GM20431 (cell line): ENCODE results near the gene MRPL48.
"Not testable (repeated sequence)": the region's sequence is repeated elsewhere in the genome, so short reads cannot be mapped to it uniquely, and the experiment has no call there.

ENCODE experiments used
- in situ Hi-C: fragments of 300-500 bp; cut with MseI, MboI; formaldehyde crosslinking; loops from one replicate; pipeline ENCODE4 v1.15.0; 2020; ENCODE audit warnings: low sequenced_read_pairs; ENCODE audit not compliant: unreplicated experiment

Gene MRPL48

DNA sequence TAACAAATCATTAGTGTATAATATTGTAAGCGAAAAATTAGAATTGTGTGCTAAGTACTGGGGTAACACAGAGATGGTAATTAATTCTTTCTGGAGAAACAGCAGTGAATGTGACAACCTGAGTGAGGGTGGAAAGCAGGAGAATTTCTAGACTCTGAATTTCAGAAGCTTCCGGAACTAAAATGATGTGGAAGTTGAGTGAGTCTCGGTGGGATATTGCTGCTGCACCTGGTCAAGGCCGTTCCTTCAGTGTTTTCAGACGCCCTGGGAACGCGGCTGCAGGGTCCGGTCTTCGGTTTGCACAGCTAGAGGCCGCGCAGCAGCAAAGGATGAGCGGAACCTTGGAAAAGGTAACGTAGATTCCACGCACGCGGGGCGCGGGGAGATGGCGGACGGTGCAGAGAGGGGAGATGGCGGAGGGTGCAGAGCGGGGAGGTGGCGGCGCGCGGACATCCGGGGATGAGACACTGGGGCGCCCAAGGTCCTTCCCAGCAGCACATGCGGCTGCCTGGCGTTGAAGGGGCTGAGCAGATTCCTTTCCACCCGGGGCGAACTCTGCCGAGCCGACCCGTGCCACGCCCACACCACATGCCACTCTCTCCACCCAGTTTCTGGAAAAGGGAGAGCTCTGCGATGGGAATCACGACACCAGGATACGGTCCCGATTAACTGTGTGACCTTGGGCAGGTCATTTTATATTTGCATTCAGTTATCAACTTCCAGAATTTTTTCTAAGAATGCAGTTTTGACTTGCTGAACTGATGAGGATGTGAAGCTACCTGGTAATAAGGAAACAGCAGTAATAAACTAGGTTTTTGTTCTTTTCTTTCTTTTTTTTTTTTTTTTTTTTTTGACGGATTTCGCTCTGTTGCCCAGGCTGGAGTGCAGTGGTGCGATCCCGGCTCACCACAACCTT is at the start of gene MRPL48:
TSS of gene MRPL48 (plus strand) at position 232 of the 916 bp plus-strand sequence. CDS start at position 330, 98 bp downstream.
- in situ Hi-C loops: no loop called here

DNA sequence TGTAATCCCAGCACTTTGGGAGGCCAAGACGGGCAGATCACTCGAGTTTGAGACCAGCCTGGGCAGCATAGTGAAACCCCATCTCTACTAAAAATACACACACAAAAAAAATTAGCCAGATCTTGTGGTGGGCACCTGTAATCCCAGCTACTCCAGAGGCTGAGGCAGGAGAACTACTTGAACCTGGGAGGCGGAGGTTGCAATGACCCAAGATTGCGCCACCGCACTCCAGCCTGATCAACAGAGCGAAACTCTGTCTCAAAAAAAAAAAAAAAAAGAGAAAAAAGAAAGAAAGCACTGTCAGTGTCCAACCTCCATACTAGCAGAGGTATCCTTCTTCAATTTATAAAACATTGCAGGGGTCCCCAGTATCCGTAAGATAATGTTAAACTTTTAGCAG is 44.6 kb upstream of the MRPL48 start:
- in situ Hi-C loops: no loop called here

DNA sequence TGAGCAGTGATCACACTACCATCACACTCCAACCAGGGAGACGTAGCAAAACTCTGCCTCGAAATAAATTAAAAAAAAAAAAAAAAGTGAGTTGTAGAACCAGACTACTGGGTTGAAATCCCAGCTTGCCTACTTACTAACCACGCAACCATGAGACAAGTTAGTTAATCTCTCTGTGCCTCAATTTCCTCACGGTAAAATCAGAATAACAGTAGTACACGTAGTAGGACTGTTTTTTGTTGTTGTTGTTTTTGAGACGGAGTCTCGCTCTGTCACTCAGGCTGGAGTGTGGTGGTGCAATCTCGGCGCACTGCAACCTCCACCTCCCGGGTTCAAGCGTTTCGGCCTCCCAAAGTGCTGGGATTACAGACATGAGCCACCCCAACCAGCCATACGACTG is 41.0 kb upstream of the MRPL48 start:
- in situ Hi-C loops: no loop called here

DNA sequence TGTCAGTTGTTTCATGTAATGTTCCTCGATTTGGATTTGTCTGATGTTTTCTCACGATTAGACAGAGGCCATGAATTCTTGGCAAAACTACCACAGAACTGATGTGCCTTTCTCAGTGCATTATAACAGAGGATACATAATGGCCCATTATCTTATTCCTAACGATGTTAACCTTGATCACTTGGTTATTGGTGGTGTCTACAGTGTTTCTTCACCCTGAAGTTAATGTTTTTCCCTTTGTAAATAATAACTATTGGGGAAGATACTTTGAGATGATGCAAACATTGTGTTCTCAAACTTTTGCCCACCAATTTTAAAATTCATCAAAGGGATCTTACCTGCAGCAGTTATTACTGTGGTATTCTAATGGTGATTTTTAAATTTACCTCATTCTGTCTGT is 39.9 kb upstream of the MRPL48 start:
- in situ Hi-C loops: no loop called here

DNA sequence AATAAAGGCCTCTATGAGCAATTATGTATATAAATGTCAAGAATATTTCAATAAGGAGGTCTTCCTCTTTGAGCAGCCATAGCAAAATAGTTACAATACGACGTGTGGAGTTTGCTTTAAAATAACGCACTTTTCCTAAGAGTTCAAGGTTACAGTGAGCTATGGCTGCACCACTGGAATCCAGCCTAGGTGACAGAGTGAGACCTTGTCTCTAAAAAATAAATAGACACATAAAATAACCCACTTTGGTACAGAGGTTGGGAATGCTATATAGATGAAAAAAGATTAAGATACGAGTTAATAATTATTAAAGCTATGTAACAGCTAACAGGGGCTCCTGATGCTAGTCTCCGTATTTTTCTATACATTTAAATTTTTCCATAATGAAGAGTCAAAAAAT is 39.4 kb upstream of the MRPL48 start:
- in situ Hi-C loops: no loop called here

DNA sequence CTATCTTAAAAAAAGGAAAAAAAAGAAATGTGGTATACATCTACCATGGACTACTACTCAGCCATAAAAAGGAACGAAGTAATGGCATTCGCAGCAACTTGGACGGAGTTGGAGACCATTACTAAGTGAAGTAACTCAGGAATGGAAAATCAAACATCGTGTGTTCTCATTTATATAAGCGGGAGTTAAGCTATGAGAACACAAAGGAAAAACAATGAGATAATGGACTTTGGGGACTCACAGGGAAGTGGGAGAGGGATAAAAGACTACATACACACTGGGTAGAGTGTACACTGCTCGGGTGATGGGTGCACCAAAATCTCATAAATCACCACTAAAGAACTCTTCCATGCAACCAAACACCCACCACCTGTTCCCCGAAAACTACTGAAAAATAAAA is 38.6 kb upstream of the MRPL48 start:
- in situ Hi-C loops: no loop called here

DNA sequence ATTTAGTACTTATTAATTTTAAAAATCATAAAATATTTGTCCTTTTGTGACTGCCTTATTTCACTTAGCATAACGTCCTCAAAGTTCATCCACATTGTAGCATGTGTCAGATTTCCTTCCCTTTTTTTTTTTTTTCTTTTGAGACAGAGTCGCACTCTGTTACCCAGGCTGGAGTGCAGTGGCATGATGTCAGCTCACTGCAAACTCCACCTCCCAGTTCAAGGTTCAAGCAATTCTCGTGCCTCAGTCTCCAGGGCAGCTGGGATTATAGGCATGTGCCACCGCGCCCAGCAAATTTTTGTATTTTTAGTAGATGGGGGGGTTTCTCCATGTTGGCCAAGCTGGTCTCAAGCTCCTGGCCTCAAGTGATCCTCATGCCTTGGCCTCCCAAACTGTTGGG is 37.4 kb upstream of the MRPL48 start:
- in situ Hi-C loops: no loop called here

DNA sequence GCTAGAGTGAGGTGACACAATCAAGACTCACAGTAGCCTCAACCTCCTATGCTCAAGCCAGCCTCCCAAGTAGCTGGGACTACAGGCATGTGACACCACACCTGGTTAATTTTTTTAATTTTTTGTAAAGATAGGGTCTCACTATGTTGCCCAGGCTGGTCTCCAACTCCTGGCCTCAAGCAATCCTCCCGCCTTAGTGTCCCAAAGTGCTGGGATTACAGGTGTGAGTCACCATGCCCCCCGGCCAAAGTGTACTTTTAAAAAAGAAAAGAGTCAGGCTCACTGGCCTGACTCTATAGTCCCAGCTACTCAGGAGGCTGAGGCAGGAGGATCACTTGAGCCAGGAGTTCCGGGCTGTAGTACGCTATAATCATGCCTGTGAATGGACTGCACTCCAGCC is 36.8 kb upstream of the MRPL48 start:
- in situ Hi-C loops: not testable (repeated sequence)

DNA sequence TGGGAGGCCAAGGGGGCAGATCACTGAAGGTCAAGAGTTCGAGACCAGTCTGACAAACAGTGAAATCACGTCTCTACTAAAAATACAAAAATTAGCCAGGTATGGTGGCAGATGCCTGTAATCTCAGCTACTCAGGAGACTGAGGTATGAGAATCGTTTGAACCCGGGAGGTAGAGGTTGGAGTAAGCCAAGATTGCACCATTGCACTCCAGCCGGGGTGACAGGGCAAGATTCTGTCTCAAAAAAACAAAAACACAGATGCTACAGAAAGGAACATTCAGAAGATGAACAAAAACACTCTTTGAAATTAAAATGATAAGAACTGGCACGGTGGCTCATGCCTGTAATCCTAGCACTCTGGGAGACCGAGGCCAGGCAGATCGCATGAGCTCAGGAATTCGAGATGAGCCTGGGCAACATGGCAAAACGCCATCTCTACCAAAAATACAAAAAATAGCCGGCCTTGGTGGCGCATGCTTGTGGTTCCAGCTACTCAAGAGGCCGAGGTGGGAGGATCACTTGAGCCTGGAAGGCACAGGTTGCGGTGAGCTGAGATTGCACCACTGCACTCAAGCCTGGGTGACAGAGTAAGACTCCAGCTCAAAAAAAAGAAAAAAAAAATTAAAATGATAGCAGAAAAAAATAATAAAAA is 35.3 kb upstream of the MRPL48 start:
- in situ Hi-C loops: no loop called here

DNA sequence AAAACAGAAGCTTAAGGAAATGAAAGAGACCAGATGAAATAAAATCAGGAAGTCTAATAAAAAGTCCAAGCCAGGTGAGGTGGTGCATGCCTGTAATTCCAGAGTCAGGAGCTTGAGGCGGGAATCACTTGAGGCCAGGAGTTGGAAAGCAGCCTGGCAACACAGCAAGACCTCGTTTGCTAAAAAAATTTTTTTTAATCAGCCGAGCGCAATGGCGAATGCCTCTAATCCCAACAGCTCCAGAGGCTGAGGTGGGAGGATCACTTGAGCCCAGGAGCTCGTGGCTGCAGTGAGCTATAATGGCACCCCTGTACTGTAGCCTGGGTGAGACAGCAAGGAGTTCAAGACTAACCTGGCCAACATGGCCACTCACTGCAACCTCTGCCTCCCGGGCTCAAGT is 34.8 kb upstream of the MRPL48 start:
- in situ Hi-C loops: no loop called here

DNA sequence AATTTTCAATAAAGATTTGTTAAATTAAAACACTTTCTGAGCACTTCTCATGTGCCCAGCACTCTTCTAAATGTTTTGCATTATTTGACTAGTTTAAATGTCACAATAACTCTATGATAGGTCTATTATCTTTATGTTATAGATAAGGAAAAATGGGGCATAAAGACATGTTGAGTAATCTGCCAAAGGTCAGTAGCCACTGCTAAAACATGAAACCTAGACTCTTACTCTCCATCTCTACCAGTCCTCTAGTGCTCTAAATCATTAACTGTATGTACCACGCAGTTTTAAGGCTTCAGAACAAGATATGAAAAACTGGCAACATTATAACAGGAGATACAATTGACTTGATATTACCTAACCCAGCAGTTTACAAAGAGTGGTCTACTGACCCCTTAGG is 33.7 kb upstream of the MRPL48 start:
- in situ Hi-C loops: no loop called here

DNA sequence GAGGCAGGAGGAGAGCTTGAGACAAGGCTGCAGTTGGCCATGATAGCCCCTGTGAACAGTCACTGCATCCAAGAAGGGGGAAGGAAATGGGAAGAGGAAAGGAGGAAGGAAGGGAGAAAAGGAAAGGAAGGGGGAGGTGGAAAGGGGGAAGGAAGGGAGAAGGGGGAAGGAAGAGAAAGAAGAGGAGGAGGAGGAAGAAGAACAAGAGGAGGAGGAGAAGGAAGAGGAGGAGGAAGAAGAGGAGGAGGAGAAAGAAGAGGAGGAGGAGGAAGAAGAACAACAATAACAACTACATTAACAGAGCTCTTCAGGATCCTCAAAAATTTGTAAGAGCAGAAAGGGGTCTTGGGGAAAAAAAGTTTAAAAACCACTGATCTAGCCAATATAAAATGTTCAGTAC is 32.0 kb upstream of the MRPL48 start:
- in situ Hi-C loops: no loop called here

DNA sequence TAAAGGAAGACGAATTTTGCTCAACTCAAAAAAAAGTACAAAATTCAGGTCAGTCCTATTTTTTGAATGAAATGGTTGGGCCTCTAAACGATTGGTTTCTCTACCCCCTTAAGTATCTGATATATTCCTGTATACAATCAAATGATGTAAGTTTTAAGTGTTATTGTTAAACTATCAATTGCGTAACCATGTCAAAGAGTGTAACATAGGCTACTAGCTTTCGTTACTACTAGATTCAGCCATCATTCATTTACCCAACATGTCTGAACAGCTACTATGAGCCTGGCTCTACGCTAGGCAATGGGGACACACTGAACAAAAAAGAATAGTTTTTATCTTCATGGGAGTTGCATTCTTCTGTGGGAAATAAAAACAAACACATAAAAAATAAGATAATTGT is 30.1 kb upstream of the MRPL48 start:
- in situ Hi-C loops: no loop called here

DNA sequence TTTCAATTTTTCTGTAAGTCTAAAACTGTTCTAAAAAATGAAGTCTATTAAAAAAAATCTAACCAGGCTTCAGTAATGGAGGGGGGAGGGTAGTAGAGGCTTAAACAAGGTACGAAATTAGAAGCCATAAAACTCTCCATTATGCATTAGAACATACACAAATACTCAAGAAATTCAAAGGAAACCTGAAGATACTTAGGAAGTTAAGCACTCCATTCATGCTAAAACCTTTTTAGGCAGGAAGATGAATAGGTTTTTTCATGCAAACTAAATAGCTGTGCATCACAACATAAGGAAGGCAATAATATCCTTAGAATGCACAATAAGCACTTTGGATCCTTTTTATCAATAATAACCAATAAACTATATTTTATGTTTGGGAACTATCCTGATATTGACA is 29.2 kb upstream of the MRPL48 start:
- in situ Hi-C loops: no loop called here

DNA sequence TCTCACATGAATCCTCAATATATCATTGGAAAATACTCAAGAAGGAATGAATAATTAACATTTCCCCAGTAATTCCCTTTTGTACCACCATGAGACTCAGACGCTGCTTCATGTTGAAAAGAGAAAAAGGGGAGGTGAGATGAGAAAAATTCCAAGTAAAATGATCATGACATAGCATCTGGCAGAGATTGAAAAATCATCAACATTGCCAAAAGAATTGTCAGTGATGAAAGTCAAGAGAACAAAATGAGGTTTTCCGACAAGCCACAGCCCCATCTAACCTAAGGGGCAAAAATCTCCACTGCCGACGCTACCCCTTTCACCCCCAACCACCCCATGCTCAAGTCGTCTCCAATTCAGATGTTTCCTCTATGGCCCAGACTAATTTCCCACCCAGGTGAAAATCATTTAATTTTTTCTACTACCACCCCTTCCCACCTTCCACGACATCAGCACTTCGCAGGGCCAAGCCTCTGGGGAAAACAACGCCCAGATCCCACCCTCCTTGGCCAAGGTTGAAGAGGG is 28.0 kb upstream of the MRPL48 start:
- in situ Hi-C loops: no loop called here

DNA sequence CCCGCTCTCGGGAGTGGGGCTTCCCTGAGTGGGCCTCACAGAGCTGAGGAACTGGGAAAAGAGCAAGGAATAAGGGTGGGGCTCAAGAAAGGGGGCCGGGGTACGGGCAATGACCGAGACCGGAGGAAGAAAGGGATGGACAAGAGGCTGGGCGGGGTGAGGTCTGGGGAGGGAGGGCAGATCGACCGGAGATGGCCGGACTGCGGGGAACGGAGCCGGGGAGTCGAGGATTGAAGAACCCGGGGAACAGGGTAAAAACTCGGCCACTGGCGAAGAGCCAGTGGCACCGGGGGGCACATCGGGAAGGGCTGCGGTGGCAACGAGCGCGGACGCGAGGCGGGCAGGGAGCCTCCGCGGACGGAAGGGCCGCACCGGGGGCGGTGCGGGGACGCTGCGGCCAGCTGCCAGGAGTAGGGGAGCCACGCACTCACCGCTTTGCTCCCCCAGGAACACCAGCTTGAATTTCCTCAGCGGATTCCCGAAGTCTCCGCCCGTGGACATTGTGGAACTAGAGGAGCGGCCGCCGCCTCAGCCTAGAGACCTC is 27.5 kb upstream of the MRPL48 start:
- in situ Hi-C loops: no loop called here

DNA sequence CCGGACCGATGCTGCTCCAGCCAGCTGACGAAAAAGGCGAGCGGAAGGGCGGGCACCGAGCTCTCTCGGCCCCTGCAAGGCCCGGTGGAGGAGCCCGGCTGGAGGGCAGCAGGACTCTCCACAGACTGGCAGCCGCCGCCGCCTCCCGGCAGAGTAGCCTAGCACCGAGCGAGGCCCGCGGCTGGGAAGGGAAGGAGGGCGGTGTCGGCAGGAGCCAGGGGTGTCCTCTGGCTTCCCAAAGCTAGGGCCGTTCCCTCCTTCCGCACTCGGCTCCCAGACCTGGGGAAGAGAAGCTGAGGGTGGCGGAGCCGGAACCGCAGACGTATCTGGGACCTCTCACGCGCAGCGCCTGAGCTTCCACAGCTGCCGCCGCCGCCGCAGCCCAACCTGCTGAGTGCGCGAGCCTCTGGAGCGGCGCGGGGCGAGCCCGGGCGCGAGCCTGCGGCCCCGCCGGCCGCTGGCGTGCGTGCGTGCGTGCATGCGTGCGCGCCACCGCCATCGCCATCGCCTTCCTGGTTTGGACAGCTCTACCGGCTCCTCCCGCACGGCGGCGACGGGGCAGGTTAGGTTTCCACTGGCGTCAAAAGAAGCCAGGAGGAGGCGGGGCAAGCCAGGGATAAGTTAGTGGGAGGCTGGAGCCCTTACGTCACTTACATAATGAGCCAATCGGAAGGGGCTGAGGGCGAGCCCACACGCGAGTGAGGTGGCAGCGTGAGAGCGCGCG is 26.8 kb upstream of the MRPL48 start, which contains the start of gene RAB6A:
TSS of gene RAB6A (minus strand) at position 396 of the 724 bp plus-strand sequence. CDS start 439 bp downstream, outside the sequence.
- in situ Hi-C loops: no loop called here

DNA sequence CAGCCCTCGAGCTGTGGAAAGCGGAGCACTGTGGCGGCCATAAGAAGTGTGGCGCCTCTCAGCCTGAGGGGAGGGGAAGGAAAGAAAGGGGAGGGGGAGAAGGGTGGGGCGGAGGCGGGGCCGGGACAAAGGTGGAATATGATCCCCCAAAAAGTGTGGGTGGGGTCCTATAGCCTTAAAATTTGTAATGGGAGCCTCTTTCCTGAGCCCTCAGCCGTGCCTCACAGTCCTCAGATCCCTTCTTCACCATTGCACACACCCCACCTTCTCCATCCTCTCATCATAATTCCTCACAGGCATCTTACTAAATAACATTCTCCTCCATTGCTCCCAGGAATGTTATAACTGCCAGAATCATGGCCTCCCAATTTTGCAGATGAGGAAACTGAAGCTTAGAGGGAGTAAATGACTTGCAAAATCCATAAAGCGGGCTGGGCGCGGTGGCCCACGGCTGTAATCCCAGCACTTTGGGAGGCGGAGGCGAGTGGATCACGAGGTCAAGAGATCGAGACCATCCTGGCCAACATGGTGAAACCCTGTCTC is 26.2 kb upstream of the MRPL48 start:
- in situ Hi-C loops: no loop called here

DNA sequence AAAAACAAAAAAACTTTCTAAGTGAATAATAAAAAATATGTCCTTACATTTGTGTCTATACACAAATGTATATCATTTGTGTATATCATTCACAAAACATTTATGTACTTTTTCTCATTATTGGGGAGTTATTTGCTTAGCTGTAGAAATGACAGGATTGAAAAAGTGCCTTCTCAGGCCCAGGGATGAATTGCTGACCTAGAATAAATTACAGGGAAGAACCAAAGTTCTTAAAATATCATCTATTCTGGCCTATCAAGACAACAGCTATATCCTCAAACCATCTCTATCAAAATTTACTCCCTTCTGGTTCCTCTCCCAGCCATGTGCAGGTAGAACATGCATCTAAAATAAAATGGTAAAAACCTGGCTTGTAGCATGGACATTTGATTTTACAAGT is 24.9 kb upstream of the MRPL48 start:
- in situ Hi-C loops: no loop called here

DNA sequence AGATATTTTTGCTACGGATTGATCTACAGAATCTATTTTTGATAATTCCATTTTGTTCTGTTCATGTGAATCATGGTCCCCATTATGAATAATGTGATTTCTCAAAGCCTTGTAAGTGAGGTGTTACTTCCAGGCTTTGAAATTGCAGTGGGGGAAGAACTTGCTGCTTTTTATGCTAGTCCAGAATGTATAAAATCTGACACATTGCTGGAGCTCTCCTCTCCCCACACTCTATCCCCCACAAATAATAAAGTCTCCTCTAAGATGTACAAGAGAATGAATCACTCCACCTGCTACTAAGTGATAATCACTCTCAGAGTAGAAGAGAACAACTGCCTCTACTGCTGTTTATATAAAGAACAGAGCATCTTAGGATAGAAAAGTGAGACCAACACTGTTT is 20.9 kb upstream of the MRPL48 start:
- in situ Hi-C loops: no loop called here
